ENCODE data around the gene PHACTR3.

PHACTR3 gene

GRCh38 chr20:59725476-59726280 lies 121.3 kb downstream of the PHACTR3 start:
- DNase-seq (ENCODE audit: extremely low read depth in 1 of 2, low read depth in 1 of 2), result no peak

GRCh38 chr20:59726281-59726595 lies 121.9 kb downstream of the PHACTR3 start:
- no peak for DNase-seq (ENCODE audit: extremely low read depth in 1 of 2, low read depth in 1 of 2)

DNA sequence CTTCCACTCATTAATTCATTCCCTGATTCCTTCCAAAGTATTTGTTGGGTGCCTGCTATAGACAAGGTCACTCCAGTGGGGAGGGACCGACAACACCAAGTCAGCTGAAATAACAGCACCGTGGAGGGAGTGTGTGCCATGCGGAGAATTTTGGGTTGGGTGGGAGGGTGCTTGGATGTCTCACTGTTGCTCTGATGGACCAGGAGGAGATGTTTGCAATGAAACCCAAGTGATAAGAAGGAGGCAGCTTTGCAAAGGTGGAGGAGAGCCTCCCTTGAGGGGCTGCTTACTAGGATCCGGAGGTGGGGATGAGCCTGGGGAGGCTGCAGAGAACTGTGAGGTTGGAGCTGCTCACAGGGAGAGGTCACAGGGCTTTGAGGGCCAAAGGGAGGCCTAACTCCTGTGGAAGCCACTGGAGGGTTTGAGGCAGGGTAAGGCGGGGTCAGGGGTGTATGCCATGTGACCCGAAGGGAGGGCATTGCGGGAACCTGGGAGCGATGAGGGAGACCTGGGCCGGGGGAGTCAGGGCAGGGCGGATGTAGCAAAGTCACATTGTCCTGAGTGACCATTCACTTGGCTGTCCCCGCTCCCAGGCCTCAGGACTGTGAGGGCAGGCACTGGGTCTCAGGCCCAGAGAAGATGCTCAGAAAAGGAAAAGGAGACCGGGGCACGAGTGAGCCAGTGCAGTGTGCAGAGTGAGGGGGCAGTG lies 124.5 kb downstream of the PHACTR3 start:
- no peak for DNase-seq (ENCODE audit: extremely low read depth in 1 of 2, low read depth in 1 of 2)

- DNase-seq (ENCODE audit: extremely low read depth in 1 of 2, low read depth in 1 of 2), result no peak
Measured at GRCh38 chr20:59729506-59729905, 125.2 kb downstream of the PHACTR3 start.

DNA sequence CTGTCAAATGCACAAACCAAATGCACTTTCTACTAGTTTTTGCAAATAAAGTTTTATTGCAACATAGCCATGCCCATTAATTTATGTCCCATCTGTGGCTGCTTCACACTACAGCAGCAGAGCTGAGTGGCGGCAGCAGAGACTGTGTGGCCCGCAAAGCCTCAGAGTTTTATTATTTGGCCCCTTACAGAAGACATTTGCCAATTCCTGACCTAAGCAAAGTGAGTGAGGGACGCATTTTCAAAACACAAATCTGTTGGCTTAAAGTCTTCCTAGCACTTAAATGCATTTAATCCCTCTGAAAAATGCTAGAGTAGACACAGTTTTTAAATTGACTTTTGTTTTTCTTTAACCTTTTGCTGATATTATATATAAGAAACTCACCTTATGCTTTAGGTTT lies 126.4 kb downstream of the PHACTR3 start:
- DNase-seq (ENCODE audit: extremely low read depth in 1 of 2, low read depth in 1 of 2), result no peak

DNA sequence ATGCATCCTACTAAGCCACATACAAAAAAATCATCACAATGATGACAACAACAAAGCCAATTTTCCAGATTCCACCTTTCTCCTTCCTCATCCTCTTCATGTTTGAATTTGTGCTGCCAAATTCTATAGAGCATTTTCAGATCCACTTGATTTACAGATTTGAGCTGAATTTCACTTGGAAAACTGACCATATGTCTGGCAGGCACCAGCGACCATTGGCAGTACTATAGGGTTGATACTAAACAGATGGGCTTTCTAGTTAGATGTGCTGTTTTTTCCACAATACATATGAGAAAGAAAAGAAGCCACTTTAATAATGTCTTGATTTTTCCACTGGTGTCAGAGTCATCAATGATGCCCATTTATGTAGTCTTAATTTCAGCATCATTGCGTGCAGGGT lies 127.0 kb downstream of the PHACTR3 start:
- DNase-seq (ENCODE audit: extremely low read depth in 1 of 2, low read depth in 1 of 2), result no peak

- no peak for DNase-seq (ENCODE audit: extremely low read depth in 1 of 2, low read depth in 1 of 2)
Measured at GRCh38 chr20:59733351-59733750, 129.0 kb downstream of the PHACTR3 start.

DNA sequence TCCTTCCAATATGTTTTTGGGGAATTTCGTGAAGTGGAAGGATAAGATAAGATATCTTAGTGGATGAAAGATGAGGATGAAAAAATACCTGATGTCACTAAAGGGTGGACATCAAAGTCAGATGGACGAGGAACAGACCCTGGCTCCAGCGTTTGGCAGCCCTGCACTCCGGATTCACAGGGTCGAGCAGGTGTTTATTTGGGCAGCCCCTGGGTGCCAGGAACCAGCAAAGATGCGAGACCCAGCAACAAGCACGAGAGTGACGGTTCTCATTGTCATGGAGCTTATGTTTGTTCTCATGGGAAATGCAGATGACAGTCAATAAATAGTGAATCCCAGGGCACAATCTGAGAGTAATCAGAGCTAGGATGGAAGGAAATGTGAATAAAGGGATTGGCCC lies 131.1 kb downstream of the PHACTR3 start:
- no peak for DNase-seq (ENCODE audit: extremely low read depth in 1 of 2, low read depth in 1 of 2)

GRCh38 chr20:59735917-59736316 lies 131.6 kb downstream of the PHACTR3 start:
- DNase-seq (ENCODE audit: extremely low read depth in 1 of 2, low read depth in 1 of 2), result no peak

DNA sequence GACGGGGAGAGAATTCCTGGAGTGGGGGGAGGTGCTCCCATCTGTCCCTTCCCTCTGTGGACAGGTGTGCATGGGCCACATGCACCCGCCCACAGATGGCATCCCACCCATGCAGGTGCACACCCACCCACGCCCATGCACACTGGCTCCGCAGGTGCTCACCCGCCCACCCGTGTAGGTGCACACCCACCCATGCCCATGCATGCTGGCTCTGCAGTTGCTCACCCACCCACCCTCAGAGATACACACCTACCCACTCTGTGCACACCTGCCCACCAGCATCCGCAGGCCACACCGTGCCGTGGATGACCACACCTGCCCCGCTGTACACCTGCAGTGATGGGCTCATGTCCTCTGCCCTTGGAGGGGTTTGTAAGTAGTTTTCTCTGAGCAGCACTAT lies 132.0 kb downstream of the PHACTR3 start:
- no peak for DNase-seq (ENCODE audit: extremely low read depth in 1 of 2, low read depth in 1 of 2)

DNA sequence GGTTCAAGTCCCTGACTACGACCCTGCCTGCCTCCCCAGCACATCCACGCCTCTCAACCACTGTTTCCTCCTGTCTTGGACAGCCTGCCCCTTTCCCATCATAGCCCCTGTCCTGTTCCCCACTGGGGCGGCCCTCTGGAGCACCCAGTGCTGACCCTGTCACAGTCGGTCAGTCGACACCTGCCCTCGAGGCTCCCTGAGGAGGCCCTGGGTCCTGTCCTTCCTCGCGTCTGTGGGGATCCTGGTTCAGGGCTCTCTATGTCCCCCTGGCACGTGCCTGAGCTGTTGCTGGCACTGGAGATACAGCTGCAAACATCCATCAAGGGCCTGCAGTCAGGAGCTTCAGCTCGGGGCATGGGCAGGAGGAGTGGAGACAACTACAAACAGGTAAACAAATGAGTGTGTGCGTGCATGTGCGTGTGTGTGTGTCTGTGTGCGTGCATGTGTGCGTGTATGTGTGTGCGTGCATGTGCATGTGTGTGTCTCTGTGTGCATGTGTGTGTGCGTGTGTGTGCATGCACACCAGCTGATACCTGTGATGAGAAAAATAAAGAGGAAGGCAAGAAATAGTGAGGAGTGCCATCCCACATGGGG lies 132.8 kb downstream of the PHACTR3 start:
- DNase-seq (ENCODE audit: extremely low read depth in 1 of 2, low read depth in 1 of 2), result no peak

DNA sequence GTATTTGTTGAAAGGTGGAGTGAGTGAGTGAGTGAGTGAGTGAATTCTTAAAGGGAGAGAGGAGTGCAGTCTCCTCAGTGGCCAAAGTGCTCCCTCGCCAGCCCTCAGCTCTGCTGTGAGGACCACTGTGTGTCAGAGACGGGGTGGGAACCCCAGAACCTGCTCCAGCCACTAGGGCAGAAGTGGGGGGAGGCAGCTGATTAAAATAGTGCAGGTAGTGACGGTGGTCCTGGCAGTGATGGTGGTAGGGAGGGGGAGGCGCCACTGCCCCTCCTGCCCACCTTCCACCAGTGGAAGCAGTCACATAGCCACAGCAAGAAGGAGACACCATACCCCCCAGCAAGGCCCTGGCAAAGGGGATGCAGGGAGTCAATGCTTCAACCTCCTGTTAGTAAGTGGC lies 133.5 kb downstream of the PHACTR3 start:
- no peak for DNase-seq (ENCODE audit: extremely low read depth in 1 of 2, low read depth in 1 of 2)

DNA sequence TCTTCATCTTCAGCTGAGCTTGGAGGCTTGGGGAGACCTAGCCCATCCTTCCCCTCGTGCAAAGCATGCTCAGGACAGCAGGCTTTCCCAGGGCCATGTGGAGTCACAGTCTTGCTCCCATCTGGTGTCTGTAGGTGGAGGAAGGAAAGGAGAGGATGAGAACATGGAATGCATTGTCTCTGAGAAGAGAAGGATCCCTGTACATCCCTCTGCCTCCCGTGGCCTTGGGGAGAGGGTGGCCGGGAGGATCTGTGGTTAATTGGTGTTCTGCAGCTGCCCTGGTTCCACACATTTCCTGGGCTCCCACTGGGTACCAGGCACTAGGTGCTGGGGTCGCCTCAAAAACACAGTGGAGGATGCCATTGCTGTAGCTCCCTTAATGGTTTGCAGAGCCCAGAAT lies 134.5 kb downstream of the PHACTR3 start:
- no peak for DNase-seq (ENCODE audit: extremely low read depth in 1 of 2, low read depth in 1 of 2)

- no peak for DNase-seq (ENCODE audit: extremely low read depth in 1 of 2, low read depth in 1 of 2)
Measured at GRCh38 chr20:59740621-59741020, 136.3 kb downstream of the PHACTR3 start.

DNA sequence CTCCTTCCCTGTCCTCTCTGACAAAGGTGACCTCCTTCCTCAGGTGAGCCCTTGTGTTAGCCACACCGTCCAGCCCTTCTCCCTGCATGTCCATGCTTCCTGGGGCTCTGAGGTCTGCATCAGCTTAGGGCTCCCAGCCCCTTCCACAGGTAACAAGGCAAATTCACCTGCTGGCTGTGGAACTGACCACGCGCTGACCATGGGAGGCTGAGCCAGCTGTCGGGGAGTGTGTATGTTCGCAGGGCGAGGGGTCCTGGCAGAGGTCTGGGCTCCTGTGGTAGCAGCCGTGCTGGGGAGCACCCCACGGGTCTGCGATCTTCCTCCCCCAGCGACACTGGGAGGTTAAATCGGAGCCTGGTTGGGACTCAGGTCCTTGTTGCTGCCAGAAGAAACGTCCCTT lies 136.7 kb downstream of the PHACTR3 start:
- DNase-seq (ENCODE audit: extremely low read depth in 1 of 2, low read depth in 1 of 2), result no peak

DNA sequence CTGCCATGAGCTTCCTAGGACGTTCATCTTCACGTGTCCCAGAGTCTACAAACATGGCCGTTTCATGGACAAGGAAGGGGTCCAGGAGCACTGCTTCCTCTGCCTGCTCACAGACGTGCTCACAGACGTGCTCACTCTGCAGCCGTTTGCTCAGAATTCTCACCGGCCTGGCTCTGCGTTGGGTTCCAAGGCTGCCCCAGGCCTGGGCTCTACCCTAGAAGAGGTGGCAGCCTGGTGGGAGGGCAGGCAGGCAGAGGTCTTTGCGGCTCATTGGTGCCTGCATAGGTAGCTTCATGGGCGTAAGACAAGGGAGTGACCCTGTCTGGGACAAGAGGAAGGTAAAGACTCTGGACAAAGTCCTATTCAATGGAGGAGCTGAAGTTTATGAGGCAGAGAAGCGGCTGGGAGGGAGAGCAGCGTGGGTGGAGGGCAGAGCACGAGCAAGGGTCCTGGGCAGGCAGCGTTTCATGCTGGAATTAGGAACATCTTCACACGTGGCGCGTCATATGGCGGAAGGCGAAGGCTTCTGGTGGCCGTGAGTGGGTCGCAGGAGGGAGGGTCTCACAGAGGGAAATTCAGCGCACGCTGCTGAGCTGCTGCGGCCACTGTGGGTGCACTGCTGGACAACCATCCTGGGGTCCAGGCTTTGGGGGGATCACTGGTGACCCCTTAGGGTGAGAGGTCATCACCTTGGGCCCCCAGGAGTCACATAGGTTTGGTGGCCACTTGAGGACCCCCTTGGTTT lies 138.2 kb downstream of the PHACTR3 start:
- no peak for DNase-seq (ENCODE audit: extremely low read depth in 1 of 2, low read depth in 1 of 2)

- DNase-seq (ENCODE audit: extremely low read depth in 1 of 2, low read depth in 1 of 2), result no peak
Measured at GRCh38 chr20:59743308-59743707, 139.0 kb downstream of the PHACTR3 start.

- DNase-seq (ENCODE audit: extremely low read depth in 1 of 2, low read depth in 1 of 2), result no peak
Measured at GRCh38 chr20:59743767-59744485, 139.6 kb downstream of the PHACTR3 start.

DNA sequence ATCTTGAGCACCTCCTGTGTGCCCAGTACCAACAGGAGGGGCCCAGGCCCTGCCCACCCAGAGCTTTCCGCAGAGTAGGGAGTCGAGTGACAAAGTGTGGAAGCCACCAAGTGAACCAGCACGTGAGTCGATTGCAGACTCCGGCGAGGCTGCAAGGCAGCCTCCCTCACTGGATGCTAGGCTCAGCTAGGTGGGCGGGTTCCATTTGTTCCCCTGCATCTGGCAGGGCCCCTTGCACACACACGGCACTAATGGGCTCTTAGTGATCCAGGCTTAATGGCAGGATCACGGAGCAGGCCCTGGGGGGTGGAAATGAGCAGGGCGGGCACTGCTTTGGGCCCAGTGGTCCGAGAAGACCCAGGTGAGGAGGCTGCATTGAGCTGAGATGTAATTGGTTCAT lies 140.4 kb downstream of the PHACTR3 start:
- no peak for DNase-seq (ENCODE audit: extremely low read depth in 1 of 2, low read depth in 1 of 2)

DNA sequence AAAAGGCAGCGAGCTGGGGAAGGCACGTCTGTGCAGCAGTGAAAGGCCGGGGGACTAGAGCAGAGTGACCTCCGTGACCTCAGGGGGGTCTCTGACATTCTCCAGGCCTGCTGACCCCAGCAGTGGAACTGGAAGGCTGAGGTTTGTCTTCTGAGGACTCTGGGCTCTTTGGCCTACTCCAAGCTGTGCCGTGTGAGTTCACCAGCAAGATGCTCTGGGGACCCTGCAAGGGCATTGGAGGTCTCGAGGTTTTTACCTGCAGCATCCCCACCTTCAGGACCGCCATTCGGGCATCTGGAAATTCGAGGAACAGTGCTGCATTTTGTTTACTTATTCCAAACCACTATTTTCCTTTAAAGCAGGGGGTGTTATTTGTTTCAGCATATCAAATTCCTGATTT lies 140.9 kb downstream of the PHACTR3 start:
- no peak for DNase-seq (ENCODE audit: extremely low read depth in 1 of 2, low read depth in 1 of 2)

DNA sequence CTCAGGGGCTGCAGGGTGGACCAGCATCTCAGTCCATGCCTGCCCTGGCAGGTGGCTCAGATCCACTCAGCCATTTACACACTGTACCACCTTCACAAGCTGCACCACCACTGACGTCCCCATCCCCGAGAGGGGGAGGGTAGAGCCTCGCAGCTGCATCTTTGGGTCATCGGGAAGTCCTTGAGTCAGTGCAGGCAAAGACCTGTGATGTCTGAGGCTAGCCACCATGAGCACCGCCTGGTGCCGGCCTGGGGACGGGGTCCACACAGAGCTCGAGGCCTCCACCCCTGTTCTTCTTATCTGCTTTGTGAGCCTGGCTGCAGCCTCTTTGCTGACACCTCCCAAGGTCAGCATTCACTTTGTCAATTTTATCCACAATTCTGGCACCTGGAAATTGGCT lies 141.4 kb downstream of the PHACTR3 start:
- no peak for DNase-seq (ENCODE audit: extremely low read depth in 1 of 2, low read depth in 1 of 2)
